ENCODE data around the gene MTCL1.

Gene MTCL1

GRCh38 chr18:8715599-8715998 lies 10.2 kb downstream of the MTCL1 start:
- DNase-seq: no peak

- no peak for DNase-seq
Measured at GRCh38 chr18:8717011-8717770, 11.8 kb downstream of the MTCL1 start.

- DNase-seq: no peak
Measured at GRCh38 chr18:8718401-8718913, 13.1 kb downstream of the MTCL1 start.

GRCh38 chr18:8719192-8719591 lies 13.8 kb downstream of the MTCL1 start:
- DNase-seq: no peak

- no peak for DNase-seq
Measured at GRCh38 chr18:8720141-8720540, 14.8 kb downstream of the MTCL1 start.

GRCh38 chr18:8721094-8721669 lies 15.8 kb downstream of the MTCL1 start:
- DNase-seq: no peak

GRCh38 chr18:8721716-8722115 lies 16.4 kb downstream of the MTCL1 start:
- no peak for DNase-seq

GRCh38 chr18:8722946-8723820 lies 17.8 kb downstream of the MTCL1 start:
- DNase-seq: no peak

GRCh38 chr18:8724452-8724851 lies 19.1 kb downstream of the MTCL1 start:
- no peak for DNase-seq

GRCh38 chr18:8726281-8726680 lies 20.9 kb downstream of the MTCL1 start:
- no peak for DNase-seq

- no peak for DNase-seq
Measured at GRCh38 chr18:8726963-8727705, 21.8 kb downstream of the MTCL1 start.

GRCh38 chr18:8730080-8730827 lies 24.9 kb downstream of the MTCL1 start:
- no peak for DNase-seq

GRCh38 chr18:8732442-8733360 lies 27.3 kb downstream of the MTCL1 start:
- DNase-seq: no peak

- no peak for DNase-seq
Measured at GRCh38 chr18:8734496-8734895, 29.1 kb downstream of the MTCL1 start.

GRCh38 chr18:8735274-8735673 lies 29.9 kb downstream of the MTCL1 start:
- no peak for DNase-seq

- DNase-seq: no peak
Measured at GRCh38 chr18:8741117-8741516, 35.8 kb downstream of the MTCL1 start.

GRCh38 chr18:8741532-8741931 lies 36.2 kb downstream of the MTCL1 start:
- DNase-seq: no peak

GRCh38 chr18:8742387-8743361 lies 37.3 kb downstream of the MTCL1 start:
- DNase-seq: no peak

GRCh38 chr18:8744038-8744437 lies 38.7 kb downstream of the MTCL1 start:
- DNase-seq: no peak

- no peak for DNase-seq
Measured at GRCh38 chr18:8744656-8745055, 39.3 kb downstream of the MTCL1 start.
